ENCODE measurements around the gene INSR.
A peak's percentile ranks its signal among the peaks of the same experiment; 100 is the strongest.
"Not testable (repeated sequence)": the region's sequence is repeated elsewhere in the genome, so short reads cannot be mapped to it uniquely, and the experiment has no call there.

The INSR gene

GRCh38 chr19:7293762-7294557 is at the start of gene INSR:
Gene INSR (minus strand): TSS chr19:7294414. CDS start chr19:7293891, 523 bp downstream.
- DNase-seq, result peak; percentile 83

GRCh38 chr19:7342143-7342542 is 47.9 kb upstream of the INSR start:
- no peak for DNase-seq

GRCh38 chr19:7340959-7341837 is 47.0 kb upstream of the INSR start:
- DNase-seq, result peak; percentile 94

GRCh38 chr19:7337380-7338194 is 43.4 kb upstream of the INSR start:
- no peak for DNase-seq

- no peak for DNase-seq
Measured at GRCh38 chr19:7336321-7336973, 42.2 kb upstream of the INSR start.

GRCh38 chr19:7333198-7334118 is 39.2 kb upstream of the INSR start:
- DNase-seq, result peak; percentile 17

GRCh38 chr19:7331446-7331845 is 37.2 kb upstream of the INSR start:
- DNase-seq, result no peak

- no peak for DNase-seq
Measured at GRCh38 chr19:7328647-7329046, 34.4 kb upstream of the INSR start.

GRCh38 chr19:7327802-7328201 is 33.6 kb upstream of the INSR start:
- no peak for DNase-seq

- DNase-seq, result peak; percentile 66
Measured at GRCh38 chr19:7326105-7326877, 32.1 kb upstream of the INSR start.

GRCh38 chr19:7318176-7318575 is 24.0 kb upstream of the INSR start:
- DNase-seq, result no peak

GRCh38 chr19:7312816-7313215 is 18.6 kb upstream of the INSR start:
- no peak for DNase-seq

GRCh38 chr19:7311911-7312310 is 17.7 kb upstream of the INSR start:
- no peak for DNase-seq

- not testable (repeated sequence) for DNase-seq
Measured at GRCh38 chr19:7308327-7308726, 14.1 kb upstream of the INSR start.

- no peak for DNase-seq
Measured at GRCh38 chr19:7307590-7308218, 13.5 kb upstream of the INSR start.

- DNase-seq, result no peak
Measured at GRCh38 chr19:7304200-7304599, 10.0 kb upstream of the INSR start.

- DNase-seq, result no peak
Measured at GRCh38 chr19:7303470-7303869, 9.3 kb upstream of the INSR start.

- DNase-seq, result no peak
Measured at GRCh38 chr19:7301525-7301924, 7.3 kb upstream of the INSR start.

GRCh38 chr19:7297742-7298141 is 3.5 kb upstream of the INSR start:
- no peak for DNase-seq

GRCh38 chr19:7295912-7296536 is 1.8 kb upstream of the INSR start:
- no peak for DNase-seq

All from activated effector memory CD4-positive, alpha-beta T cell treated with anti-CD3 and anti-CD28 coated beads, Interleukin-2, amount 50 U/mL, for 16 hours (primary cell).